ENCODE results near the gene CECR2. TPM values are rescaled to one million over a fixed set of nuclear protein-coding genes. Genes with fewer than 3 reads are reported as not detected.

Gene CECR2
- total RNA-seq: 1 to 10 TPM in 1 of 2 donors, under 1 TPM in 1; 0.62 to 2.1 TPM
- polyA plus RNA-seq: under 1 TPM; 0.08 to 0.13 TPM
- long read RNA-seq, donor 1: 0 reads
- long read RNA-seq, donor 2, partial matches to known transcripts: 0 of 1 reads
- long read RNA-seq, donor 2, other reads (novel, unspliced or antisense): 1 of 1 reads

GRCh38 chr22:17369439-17370025, at the start of gene CECR2:
Gene CECR2 (plus strand): TSS chr22:17369460. CDS start chr22:17369784, 324 bp downstream.
- Histone ChIP-seq H3K4me1 (ENCODE audit: control insufficient read depth in 1 of 2, insufficient read depth in 2 of 2, low read length in 2 of 2) (peaks cover 0 to 5% of the 10 kb centered on the region in 2 donors), H3K27ac (ENCODE audit: low read depth in 1 of 2, low read length in 2 of 2) (no peak within 1 kb of the TSS), H3K4me3 (ENCODE audit: low read length in 2 of 2) (peak within 1 kb of the TSS; percentile 55 to 56), H3K36me3 (ENCODE audit: control insufficient read depth in 1 of 2, insufficient read depth in 2 of 2, low read length in 1 of 2) (no peaks in the 10 kb centered on the region), H3K9me3 (ENCODE audit: control insufficient read depth, low read length) (no peaks in the 10 kb centered on the region), H3K27me3 (ENCODE audit: control insufficient read depth in 1 of 2, insufficient read depth in 2 of 2, low read length in 1 of 2) (peaks cover 0 to 4% of the 10 kb centered on the region in 2 donors)
- no peak for ATAC-seq (ENCODE audit: low FRiP score)
- DNase-seq: no peak
- 1% methylated on average over 34 to 92 of the region's 92 CpGs for WGBS, 2 donors
- intact Hi-C loops (cut with DNase I): no loop called here

- DNase-seq (no peak), ATAC-seq (ENCODE audit: low FRiP score) (no peak)
- no peak overlapping the region for H3K4me3 ChIP-seq (ENCODE audit: low read length in 2 of 2)
- H3K27ac ChIP-seq (ENCODE audit: low read depth in 1 of 2, low read length in 2 of 2): no peak overlapping the region
- intact Hi-C loops (cut with DNase I): no loop called here
- no peaks in the 10 kb centered on the region for H3K36me3 ChIP-seq (ENCODE audit: control insufficient read depth in 1 of 2, insufficient read depth in 2 of 2, low read length in 1 of 2)
- whole genome bisulfite sequencing, 2 donors: 6 to 17% methylated on average over 5 of the region's 5 CpGs
- H3K4me1 ChIP-seq (ENCODE audit: control insufficient read depth in 1 of 2, insufficient read depth in 2 of 2, low read length in 2 of 2): no peaks in the 10 kb centered on the region
- H3K9me3 ChIP-seq (ENCODE audit: control insufficient read depth, low read length): no peaks in the 10 kb centered on the region
- H3K27me3 ChIP-seq (ENCODE audit: control insufficient read depth in 1 of 2, insufficient read depth in 2 of 2, low read length in 1 of 2): no peaks in the 10 kb centered on the region
Observed at GRCh38 chr22:17319546-17319945, 49.7 kb upstream of the CECR2 start.

- ATAC-seq (ENCODE audit: low FRiP score) (no peak), DNase-seq (no peak)
- Histone ChIP-seq H3K27me3 (ENCODE audit: control insufficient read depth in 1 of 2, insufficient read depth in 2 of 2, low read length in 1 of 2) (no peaks in the 10 kb centered on the region), H3K4me1 (ENCODE audit: control insufficient read depth in 1 of 2, insufficient read depth in 2 of 2, low read length in 2 of 2) (no peaks in the 10 kb centered on the region), H3K36me3 (ENCODE audit: control insufficient read depth in 1 of 2, insufficient read depth in 2 of 2, low read length in 1 of 2) (no peaks in the 10 kb centered on the region), H3K27ac (ENCODE audit: low read depth in 1 of 2, low read length in 2 of 2) (no peak overlapping the region), H3K9me3 (ENCODE audit: control insufficient read depth, low read length) (no peaks in the 10 kb centered on the region), H3K4me3 (ENCODE audit: low read length in 2 of 2) (no peak overlapping the region)
- 44 to 47% methylated on average over 4 of the region's 4 CpGs for WGBS, 2 donors
- intact Hi-C loops (cut with DNase I): no loop called here
Observed at GRCh38 chr22:17322511-17322910, 46.7 kb upstream of the CECR2 start.

- Histone ChIP-seq H3K4me1 (ENCODE audit: control insufficient read depth in 1 of 2, insufficient read depth in 2 of 2, low read length in 2 of 2) (no peaks in the 10 kb centered on the region), H3K4me3 (ENCODE audit: low read length in 2 of 2) (no peak overlapping the region), H3K27me3 (ENCODE audit: control insufficient read depth in 1 of 2, insufficient read depth in 2 of 2, low read length in 1 of 2) (no peaks in the 10 kb centered on the region), H3K27ac (ENCODE audit: low read depth in 1 of 2, low read length in 2 of 2) (no peak overlapping the region), H3K9me3 (ENCODE audit: control insufficient read depth, low read length) (no peaks in the 10 kb centered on the region), H3K36me3 (ENCODE audit: control insufficient read depth in 1 of 2, insufficient read depth in 2 of 2, low read length in 1 of 2) (no peaks in the 10 kb centered on the region)
- ATAC-seq (ENCODE audit: low FRiP score) (no peak), DNase-seq (no peak)
- intact Hi-C loops (cut with DNase I): no loop called here
- WGBS, 2 donors: 83 to 86% methylated on average over 9 of the region's 9 CpGs
Observed at GRCh38 chr22:17331690-17332089, 37.6 kb upstream of the CECR2 start.

- H3K27ac ChIP-seq (ENCODE audit: low read depth in 1 of 2, low read length in 2 of 2): no peak overlapping the region
- no peaks in the 10 kb centered on the region for H3K9me3 ChIP-seq (ENCODE audit: control insufficient read depth, low read length)
- no peak overlapping the region for H3K4me3 ChIP-seq (ENCODE audit: low read length in 2 of 2)
- H3K27me3 ChIP-seq (ENCODE audit: control insufficient read depth in 1 of 2, insufficient read depth in 2 of 2, low read length in 1 of 2): no peaks in the 10 kb centered on the region
- 74 to 77% methylated on average over 16 of the region's 16 CpGs for WGBS, 2 donors
- intact Hi-C loops (cut with DNase I): no loop called here
- DNase-seq (no peak), ATAC-seq (ENCODE audit: low FRiP score) (no peak)
- H3K36me3 ChIP-seq (ENCODE audit: control insufficient read depth in 1 of 2, insufficient read depth in 2 of 2, low read length in 1 of 2): no peaks in the 10 kb centered on the region
- no peaks in the 10 kb centered on the region for H3K4me1 ChIP-seq (ENCODE audit: control insufficient read depth in 1 of 2, insufficient read depth in 2 of 2, low read length in 2 of 2)
Observed at GRCh38 chr22:17332109-17332800, 37.0 kb upstream of the CECR2 start.

GRCh38 chr22:17334059-17334458, 35.2 kb upstream of the CECR2 start:
- WGBS, 2 donors: 65 to 76% methylated on average over 6 of the region's 6 CpGs
- no peaks in the 10 kb centered on the region for H3K27me3 ChIP-seq (ENCODE audit: control insufficient read depth in 1 of 2, insufficient read depth in 2 of 2, low read length in 1 of 2)
- H3K9me3 ChIP-seq (ENCODE audit: control insufficient read depth, low read length): no peaks in the 10 kb centered on the region
- no peaks in the 10 kb centered on the region for H3K4me1 ChIP-seq (ENCODE audit: control insufficient read depth in 1 of 2, insufficient read depth in 2 of 2, low read length in 2 of 2)
- no peak overlapping the region for H3K4me3 ChIP-seq (ENCODE audit: low read length in 2 of 2)
- intact Hi-C loops (cut with DNase I): no loop called here
- no peak overlapping the region for H3K27ac ChIP-seq (ENCODE audit: low read depth in 1 of 2, low read length in 2 of 2)
- H3K36me3 ChIP-seq (ENCODE audit: control insufficient read depth in 1 of 2, insufficient read depth in 2 of 2, low read length in 1 of 2): no peaks in the 10 kb centered on the region
- ATAC-seq (ENCODE audit: low FRiP score): no peak
- DNase-seq: no peak

- Histone ChIP-seq H3K4me1 (ENCODE audit: control insufficient read depth in 1 of 2, insufficient read depth in 2 of 2, low read length in 2 of 2) (no peaks in the 10 kb centered on the region), H3K4me3 (ENCODE audit: low read length in 2 of 2) (no peak overlapping the region), H3K27ac (ENCODE audit: low read depth in 1 of 2, low read length in 2 of 2) (no peak overlapping the region), H3K9me3 (ENCODE audit: control insufficient read depth, low read length) (no peaks in the 10 kb centered on the region), H3K36me3 (ENCODE audit: control insufficient read depth in 1 of 2, insufficient read depth in 2 of 2, low read length in 1 of 2) (no peaks in the 10 kb centered on the region), H3K27me3 (ENCODE audit: control insufficient read depth in 1 of 2, insufficient read depth in 2 of 2, low read length in 1 of 2) (no peaks in the 10 kb centered on the region)
- no peak for ATAC-seq (ENCODE audit: low FRiP score)
- intact Hi-C loops (cut with DNase I): no loop called here
- 61 to 63% methylated on average over 6 of the region's 6 CpGs for WGBS, 2 donors
- DNase-seq: no peak
Observed at GRCh38 chr22:17334983-17335382, 34.3 kb upstream of the CECR2 start.

- intact Hi-C loops (cut with DNase I): no loop called here
- Histone ChIP-seq H3K27me3 (ENCODE audit: control insufficient read depth in 1 of 2, insufficient read depth in 2 of 2, low read length in 1 of 2) (no peaks in the 10 kb centered on the region), H3K4me1 (ENCODE audit: control insufficient read depth in 1 of 2, insufficient read depth in 2 of 2, low read length in 2 of 2) (no peaks in the 10 kb centered on the region), H3K27ac (ENCODE audit: low read depth in 1 of 2, low read length in 2 of 2) (no peak overlapping the region), H3K4me3 (ENCODE audit: low read length in 2 of 2) (no peak overlapping the region), H3K36me3 (ENCODE audit: control insufficient read depth in 1 of 2, insufficient read depth in 2 of 2, low read length in 1 of 2) (no peaks in the 10 kb centered on the region), H3K9me3 (ENCODE audit: control insufficient read depth, low read length) (no peaks in the 10 kb centered on the region)
- DNase-seq (no peak), ATAC-seq (ENCODE audit: low FRiP score) (no peak)
- 62 to 65% methylated on average over 5 of the region's 5 CpGs for WGBS, 2 donors
Observed at GRCh38 chr22:17336061-17336460, 33.2 kb upstream of the CECR2 start.

- ATAC-seq (ENCODE audit: low FRiP score): no peak
- intact Hi-C loops (cut with DNase I): no loop called here
- no peak overlapping the region for H3K4me3 ChIP-seq (ENCODE audit: low read length in 2 of 2)
Observed at GRCh38 chr22:17337639-17338038, 31.6 kb upstream of the CECR2 start.

More at GRCh38 chr22:17337639-17338038, 31.6 kb upstream of the CECR2 start:
- H3K27ac ChIP-seq (ENCODE audit: low read depth in 1 of 2, low read length in 2 of 2): no peak overlapping the region
- 77 to 82% methylated on average over 11 of the region's 11 CpGs for WGBS, 2 donors
- DNase-seq: peak in 1 of 2 donors; percentile 45
- H3K4me1 ChIP-seq (ENCODE audit: control insufficient read depth in 1 of 2, insufficient read depth in 2 of 2, low read length in 2 of 2): no peaks in the 10 kb centered on the region
- no peaks in the 10 kb centered on the region for H3K9me3 ChIP-seq (ENCODE audit: control insufficient read depth, low read length)
- H3K36me3 ChIP-seq (ENCODE audit: control insufficient read depth in 1 of 2, insufficient read depth in 2 of 2, low read length in 1 of 2): no peaks in the 10 kb centered on the region
- no peaks in the 10 kb centered on the region for H3K27me3 ChIP-seq (ENCODE audit: control insufficient read depth in 1 of 2, insufficient read depth in 2 of 2, low read length in 1 of 2)
